HL-60/S4 treated with phorbol 12-myristate 13-acetate at 8.2 ng/mL for 4 days and 3 days (cell line): Measurements from ENCODE around the gene RFXAP.
"Not testable (repeated sequence)": the region's sequence is repeated elsewhere in the genome, so short reads cannot be mapped to it uniquely, and the experiment has no call there.

Experiments used
- in situ Hi-C: fragments of 300-500 bp; cut with MboI; formaldehyde crosslinking; loops from 2 replicates; pipeline ENCODE4 v1.15.0; 2022; ENCODE audit warnings: low sequenced_read_pairs

The RFXAP gene

DNA sequence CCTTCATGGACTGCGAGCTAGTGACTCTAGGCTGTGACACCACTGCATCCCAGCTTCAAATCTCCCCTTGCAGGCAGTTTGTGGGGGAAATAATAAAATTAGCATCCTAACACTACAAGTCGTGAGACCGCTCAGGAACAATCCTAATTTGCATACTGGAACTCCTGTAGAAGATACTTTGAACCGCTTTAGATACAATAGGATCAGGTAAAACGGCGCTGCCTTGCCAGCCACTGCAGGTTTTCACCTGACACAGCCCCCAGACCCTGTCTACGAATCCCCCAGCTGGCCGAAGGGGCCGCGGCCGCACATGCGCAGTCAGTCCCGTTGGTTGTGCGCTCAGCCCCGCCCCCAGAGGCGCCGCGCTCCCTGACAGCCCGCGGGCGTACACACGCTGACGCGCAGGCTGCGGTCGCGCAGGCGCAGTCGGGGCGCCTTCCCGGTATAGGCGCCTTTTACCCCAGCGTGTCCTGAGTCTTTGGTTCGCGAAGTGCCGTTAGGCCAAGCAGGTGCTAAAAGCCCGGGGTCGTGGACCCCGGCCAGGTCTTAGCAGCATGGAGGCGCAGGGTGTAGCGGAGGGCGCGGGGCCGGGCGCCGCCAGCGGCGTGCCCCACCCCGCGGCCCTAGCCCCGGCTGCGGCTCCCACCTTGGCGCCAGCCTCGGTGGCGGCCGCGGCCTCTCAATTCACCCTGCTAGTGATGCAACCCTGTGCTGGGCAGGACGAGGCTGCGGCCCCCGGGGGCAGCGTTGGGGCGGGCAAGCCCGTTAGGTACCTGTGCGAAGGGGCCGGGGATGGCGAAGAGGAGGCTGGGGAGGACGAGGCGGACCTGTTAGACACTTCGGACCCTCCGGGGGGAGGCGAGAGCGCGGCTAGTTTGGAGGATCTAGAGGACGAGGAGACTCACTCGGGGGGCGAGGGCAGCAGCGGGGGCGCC is at the start of gene RFXAP:
Gene RFXAP (plus strand): TSS at position 419 of the 935 bp plus-strand sequence. CDS start 136 bp downstream, at position 555.
- in situ Hi-C loops = no loop called here

DNA sequence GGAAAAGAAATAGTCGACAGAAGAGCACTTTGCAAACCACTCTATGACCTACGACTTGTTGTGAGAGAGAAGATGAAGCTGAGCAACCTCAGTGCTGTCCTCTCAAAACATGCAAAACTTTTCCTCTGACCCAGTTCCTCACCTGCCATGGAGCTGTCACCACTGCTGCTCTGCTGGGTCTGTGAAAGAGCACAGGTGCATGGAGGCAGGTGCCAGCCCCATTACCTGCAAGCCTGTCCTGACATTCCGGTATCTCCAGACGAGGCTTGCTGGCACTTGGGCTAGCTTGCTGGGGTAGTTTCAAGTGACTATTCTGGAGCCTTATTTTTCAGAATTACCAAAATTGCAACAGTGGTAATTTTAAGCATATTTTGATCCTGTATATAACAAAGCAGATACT is 49.5 kb upstream of the RFXAP start:
- in situ Hi-C loops = no loop called here

DNA sequence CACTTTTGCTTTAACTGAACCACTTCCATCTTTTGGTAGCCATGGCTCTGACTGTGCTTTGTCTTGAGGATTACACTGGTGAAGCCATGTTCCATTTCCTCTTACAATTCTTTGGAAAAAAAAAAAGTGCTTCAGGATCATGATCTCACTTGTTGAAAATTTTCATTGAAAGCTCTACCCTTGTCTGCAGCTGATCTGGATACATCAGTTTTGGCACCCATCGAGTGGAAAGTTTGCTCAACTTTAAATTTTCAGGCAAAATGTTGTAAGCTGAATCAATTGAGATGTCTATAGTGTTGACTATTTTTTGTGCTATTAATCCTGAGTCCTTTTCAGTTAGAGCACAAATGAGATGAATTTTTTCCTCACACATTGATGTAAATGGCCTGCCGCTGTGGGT is 48.3 kb upstream of the RFXAP start:
- in situ Hi-C loops = no loop called here

DNA sequence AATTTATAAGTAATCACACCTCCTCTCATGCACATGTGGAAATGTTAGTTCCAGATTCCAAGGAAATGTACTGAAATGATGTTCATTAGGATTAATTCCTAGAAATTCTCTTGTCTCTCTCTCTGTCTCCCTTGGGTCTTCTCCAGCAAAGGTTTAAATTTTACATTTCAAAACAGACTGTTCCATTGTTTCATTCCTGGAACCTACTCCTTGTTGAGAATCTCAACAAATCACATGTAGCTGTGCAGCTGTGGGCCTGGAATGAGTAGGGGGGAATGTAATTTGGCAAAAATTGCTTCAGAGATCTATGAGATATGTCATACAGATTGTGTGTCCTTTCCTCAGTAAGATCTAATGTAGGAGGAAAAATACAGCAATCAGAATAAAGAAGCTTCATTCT is 46.2 kb upstream of the RFXAP start:
- in situ Hi-C loops = no loop called here

DNA sequence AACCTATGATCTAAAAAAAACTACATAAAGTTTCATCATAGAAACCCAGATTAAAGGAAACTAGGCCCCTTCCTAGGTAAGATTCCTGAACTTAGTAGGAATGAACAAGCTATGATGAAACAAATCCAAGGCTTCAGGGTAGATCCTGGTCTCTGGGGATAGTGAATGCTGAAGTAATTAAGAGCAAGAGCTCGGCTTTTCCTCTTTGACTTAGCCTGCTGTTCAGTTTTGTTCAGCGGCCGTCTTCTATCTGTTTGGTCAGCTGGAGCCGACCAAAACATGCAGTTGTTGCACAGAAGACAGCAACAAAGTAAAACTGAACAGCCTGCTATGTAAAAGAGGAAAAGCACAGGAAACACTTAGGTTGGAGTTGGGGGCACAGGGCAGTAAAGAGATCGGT is 44.1 kb upstream of the RFXAP start:
- in situ Hi-C loops = no loop called here

- in situ Hi-C loops = no loop called here
These were observed 42.8 kb upstream of the RFXAP start for GRCh38 chr13:36776175-36776574.

DNA sequence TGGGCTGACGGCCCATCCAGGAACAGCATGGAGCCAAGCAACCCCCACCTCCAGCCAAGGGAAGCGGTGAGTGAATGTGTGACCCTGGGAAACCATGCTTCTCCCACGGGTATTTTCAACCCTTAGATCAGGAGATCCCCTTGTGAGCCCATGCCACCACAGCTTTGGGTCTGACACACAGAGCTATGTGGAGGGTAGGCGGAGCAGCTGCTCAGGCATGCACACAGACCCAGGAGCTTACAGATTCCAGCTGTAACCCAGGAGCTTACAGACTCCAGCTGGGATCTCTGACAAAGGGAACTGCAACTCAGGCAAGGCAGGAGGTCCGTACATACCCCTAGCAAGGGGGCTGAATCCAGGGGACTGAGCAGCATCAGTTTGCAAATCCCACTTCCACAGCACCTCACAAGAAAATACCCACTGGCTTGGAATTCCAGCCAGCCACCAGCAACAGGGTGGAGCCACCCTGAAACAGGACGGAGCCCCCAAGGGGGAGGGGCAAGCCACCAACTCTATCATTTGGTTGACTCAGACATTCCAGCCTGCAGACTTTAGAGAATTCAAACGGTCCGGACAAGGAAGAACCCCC is 40.8 kb upstream of the RFXAP start:
- in situ Hi-C loops = no loop called here

DNA sequence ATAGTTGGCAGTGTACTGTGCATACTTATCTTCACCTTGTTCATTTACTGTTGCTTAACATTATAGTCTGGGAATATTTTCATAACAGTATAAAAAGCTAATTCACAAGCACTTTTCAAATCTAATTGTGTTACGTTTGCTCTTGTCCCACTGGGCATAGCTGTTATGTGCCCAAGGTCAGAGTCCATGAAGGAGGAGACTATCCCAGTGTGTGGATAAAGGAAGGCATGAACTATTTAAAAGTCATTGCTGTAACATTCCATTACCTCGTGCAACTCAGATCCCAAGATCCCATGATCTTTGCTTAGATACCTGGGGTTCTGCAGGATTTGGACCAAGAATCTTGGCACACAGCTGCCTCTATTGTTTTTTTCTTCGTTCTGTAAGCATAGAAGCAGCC is 35.1 kb upstream of the RFXAP start:
- in situ Hi-C loops = no loop called here

DNA sequence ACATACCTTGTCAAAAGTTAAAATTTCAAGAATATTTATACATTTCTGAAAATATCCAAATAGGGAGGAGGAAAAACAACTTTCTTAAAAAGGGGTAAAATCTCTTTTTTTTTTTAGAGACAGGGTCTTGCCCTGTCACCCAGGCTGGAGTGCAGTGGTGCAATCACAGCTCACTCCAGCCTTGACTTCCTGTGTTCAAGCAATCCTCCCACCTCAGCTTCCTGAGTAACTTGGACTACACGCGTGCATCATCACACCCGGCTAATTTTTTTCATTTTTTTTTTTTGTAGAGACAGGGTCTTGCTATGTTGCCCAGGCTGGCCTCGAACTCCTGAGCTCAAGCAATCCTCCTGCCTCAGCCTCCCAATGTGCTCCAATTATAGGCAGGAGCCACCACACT is 32.8 kb upstream of the RFXAP start:
- in situ Hi-C loops = not testable (repeated sequence)

DNA sequence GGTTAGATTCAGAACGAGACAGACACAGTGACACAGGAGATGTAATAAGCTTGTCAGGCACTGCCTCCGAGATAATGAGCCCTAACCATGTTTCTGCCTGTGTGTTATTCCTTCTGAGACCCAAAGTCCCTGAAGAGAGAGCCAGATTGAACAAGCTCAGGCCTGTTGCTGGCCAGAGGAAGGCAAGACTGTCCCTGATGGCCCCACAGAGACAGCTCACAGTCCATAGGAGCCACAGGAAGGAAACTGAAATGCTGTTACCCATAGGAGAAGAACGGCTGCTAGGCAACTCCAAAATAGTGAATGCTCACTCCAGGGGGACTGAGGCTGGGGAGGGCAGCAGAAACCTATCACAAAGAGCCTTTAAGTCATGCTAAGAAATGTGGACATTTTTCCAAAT is 31.8 kb upstream of the RFXAP start:
- in situ Hi-C loops = no loop called here

DNA sequence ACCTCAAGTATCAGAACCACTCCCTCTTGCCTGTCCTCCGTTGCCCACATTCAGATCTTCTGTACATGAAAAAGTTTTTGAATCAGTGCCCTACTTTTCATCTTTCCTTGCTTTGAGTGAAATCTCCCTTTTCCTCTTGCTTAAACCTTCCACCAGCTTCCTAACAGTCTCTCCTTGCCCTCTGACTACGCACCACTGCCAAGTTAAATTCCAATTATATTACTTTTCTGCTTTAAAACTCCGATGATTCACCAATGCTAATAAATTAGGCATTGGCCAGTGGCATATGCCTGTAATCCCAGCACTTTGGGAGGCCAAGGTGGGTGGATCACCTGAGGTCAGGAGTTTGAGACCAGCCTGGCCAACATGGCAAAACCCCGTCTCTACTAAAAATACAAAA is 30.7 kb upstream of the RFXAP start:
- in situ Hi-C loops = no loop called here

GRCh38 chr13:36789061-36789460 is 30.0 kb upstream of the RFXAP start:
- in situ Hi-C loops = no loop called here

DNA sequence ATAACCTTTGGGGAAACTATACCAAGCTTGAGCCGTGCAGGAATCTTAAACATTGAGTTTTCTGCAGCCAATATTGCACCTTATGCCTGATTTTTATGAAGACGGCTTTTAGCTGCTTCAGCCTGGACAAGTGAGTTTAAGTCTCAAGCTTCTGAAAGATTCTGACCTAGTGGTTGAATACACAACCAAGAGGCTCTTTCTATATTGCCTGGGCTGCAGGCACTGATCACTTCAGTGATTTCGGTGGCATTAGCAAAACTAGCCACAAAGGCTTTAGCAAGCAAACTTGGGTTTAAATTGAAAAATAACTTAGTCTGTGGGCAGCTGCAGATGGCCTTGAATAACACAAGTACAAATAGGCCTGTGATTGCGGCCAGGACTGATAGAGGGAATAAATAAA is 29.3 kb upstream of the RFXAP start:
- in situ Hi-C loops = no loop called here

DNA sequence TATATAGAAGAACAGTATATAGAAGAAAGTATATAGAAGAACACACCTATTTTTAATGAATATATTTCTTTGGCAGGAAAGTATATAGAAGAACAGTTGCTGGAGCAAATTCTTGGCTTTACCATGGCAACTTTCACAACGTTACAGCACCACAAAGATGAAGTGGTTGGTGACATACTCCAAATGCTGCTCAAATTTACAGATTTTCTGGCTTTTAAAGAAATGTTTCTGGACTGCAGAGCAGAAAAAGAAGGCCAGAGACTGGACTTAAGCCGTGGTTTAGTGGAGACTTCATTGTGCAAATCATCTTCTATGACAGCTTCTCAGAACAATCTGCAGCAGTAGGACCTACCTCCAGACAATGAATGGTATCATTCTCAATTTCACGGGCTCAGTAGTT is 24.3 kb upstream of the RFXAP start:
- in situ Hi-C loops = no loop called here

DNA sequence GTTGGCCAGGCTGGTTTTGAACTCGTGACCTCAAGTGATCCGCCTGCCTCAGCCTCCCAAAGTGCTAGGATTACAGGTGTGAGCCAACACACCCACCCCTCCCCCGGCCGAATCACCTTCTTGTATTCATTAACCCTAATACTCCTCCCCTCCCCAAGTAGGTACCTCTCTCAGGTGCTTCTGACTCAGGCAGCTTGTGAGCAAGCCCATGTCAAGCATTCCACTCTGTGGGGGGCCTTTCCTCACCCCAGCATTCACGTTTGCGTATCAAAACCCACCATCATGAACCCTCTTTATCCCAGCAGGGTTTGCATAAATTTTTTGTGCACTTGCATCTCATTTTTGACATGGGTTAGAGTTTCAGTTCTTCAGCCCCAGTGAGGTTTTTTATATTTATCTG is 23.6 kb upstream of the RFXAP start:
- in situ Hi-C loops = no loop called here

DNA sequence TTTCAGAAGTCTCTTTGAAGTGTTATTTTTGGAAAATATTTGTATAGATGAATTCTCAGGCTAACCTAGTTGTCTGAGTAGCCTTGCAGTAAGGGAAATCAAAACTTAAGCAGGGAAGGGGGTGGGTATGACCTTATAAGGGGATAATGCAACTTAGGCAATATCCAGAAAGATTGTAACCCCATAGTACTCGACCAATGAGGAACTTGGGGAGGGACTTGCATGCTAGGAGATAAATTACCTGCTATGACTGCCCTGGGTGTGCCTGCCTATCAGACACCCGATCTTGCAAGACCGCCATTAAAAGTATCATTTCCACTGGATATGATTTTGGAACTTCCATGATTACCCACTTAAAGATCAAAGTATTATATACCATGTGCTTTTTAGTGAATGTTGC is 23.0 kb upstream of the RFXAP start:
- in situ Hi-C loops = no loop called here

DNA sequence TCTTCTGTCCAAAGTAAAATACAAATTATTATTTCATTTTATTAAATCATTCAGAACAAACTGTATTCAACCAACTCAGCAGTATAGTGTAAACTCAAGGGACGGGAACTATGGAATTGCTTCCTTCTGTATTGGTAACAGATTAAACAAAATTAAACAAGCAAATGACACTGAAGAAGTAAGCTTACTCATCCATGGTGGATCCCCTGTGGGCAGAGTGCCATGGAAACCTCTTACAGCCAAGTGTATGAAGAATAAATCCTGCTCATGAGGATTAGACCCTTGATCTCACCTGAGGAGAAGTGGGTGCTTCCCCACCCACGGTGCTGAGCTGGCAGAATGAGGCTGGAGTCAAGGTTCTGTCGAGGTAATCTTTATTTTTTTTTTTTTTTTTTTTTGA is 18.0 kb upstream of the RFXAP start:
- in situ Hi-C loops = no loop called here

- in situ Hi-C loops = no loop called here
These were observed 14.4 kb upstream of the RFXAP start for GRCh38 chr13:36804588-36804987.

DNA sequence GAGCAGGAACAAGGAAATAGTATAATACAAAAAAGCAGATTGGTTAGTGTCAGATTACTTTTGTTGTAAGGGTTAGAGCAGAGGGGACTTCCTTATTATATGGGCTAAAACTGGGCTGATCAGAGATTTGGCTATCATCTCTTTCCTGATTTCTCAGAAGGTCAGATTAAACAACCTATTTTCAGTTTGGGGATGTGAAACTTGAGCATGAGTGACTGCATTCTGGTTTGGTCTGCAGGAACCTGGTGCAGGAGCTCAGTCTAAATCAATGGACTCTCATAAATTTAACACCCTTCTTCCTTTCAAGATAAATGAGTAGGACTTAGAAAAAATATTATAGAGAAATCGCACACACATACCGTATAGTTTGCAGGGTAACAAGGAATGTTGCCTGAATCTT is 12.9 kb upstream of the RFXAP start:
- in situ Hi-C loops = no loop called here

DNA sequence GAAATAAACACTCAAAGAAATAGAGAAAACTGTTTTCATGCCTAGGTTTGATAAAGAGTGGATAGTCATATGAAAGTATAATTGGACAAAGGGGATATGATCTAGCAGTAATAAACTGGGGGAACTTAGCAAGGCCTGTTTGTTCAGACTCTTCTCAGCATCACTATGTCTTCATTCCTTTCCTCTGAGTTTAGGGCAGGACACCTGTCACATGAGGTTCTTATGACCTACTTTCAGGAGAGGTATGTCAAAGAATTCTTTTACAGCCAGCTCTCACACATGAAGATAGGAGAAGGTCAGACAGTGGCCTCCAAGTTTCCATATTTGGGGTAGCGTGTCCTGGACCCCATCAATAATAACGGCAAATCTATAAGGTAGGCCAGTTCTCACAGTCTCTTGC is 11.4 kb upstream of the RFXAP start:
- in situ Hi-C loops = no loop called here

DNA sequence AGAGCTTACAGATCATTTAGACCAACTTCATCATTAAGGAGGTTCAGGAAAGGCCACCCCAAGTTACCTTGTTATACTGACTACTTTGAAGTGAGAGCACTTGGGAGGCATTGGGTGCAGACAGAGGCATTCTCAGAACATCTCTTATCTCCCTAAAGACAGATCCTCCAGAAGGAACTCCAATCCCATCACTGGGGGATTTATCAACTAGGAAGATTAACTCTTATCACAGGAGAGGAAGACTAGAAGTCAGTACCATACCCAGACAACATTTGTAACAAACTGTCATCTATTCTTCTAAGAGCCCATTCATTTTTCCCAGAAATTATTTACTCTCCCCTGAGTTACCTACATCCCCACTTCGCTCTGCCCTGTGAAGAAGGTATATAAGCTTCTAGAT is 5.8 kb upstream of the RFXAP start:
- in situ Hi-C loops = no loop called here

GRCh38 chr13:36814465-36814864 is 4.6 kb upstream of the RFXAP start:
- in situ Hi-C loops = no loop called here

DNA sequence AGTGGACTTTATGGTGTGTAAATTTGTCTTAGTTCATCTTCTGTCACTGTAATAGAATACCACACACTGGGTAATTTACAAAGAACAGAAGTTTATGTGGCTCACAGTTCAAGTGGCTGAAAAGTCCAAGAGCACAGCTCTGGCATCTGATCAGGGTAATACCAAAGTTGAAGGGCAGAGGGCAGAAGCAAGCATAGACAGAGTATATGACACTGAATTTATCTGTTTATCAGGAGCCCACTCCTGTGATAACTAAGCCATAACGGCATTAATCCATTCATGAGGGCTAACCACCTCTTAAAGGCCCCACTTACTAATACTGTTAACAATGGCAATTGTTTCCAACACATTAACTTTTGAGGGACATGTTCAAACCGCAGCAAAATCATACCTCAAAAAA is 4.0 kb upstream of the RFXAP start:
- in situ Hi-C loops = no loop called here
